Central memory CD8-positive, alpha-beta T cell (primary cell): ENCODE measurements around the gene TRPC4.

ENCODE experiments used
- ATAC-seq: fragments of 150-1000 bp; cut with Tn5 transposase; replicated peaks from 2 replicates; pipeline ENCODE4 v1.10.0; 2022; ENCODE audit warnings: mild to moderate bottlenecking, moderate FRiP score, moderate number of reproducible peaks; ENCODE audit not compliant: poor library complexity, severe bottlenecking; ENCODE audit errors: extremely low read depth
- DNase-seq, 2 donors: peaks; one replicate each; pipeline ENCODE4 v3.0.0; 2021; ENCODE audit warnings: low spot score in 2 of 2
- H3K27ac Mint-ChIP-seq: one replicate; pipeline ENCODE4 v1.8.0; 2022; ENCODE audit warnings: low read depth, mild to moderate bottlenecking, moderate library complexity, mixed read lengths
- H3K27me3 Mint-ChIP-seq: one replicate; pipeline ENCODE4 v1.8.0; 2022; ENCODE audit warnings: mixed read lengths
- H3K36me3 Mint-ChIP-seq: one replicate; pipeline ENCODE4 v1.8.0; 2022; ENCODE audit warnings: mild to moderate bottlenecking, moderate library complexity, mixed read lengths; ENCODE audit not compliant: insufficient read depth
- H3K4me1 Mint-ChIP-seq: one replicate; pipeline ENCODE4 v1.8.0; 2022; ENCODE audit warnings: mixed read lengths
- H3K4me3 Mint-ChIP-seq: one replicate; pipeline ENCODE4 v1.8.0; 2022; ENCODE audit warnings: mild to moderate bottlenecking, moderate library complexity, mixed read lengths
- H3K9me3 Mint-ChIP-seq: one replicate; pipeline ENCODE4 v1.8.0; 2022; ENCODE audit warnings: mixed read lengths

TRPC4 gene

GRCh38 chr13:37640499-37640898 lies 229.1 kb downstream of the TRPC4 start:
- Mint-ChIP-seq H3K9me3 (peaks cover 14% of the 10 kb centered on the region), H3K4me1 (no peaks in the 10 kb centered on the region), H3K27me3 (no peaks in the 10 kb centered on the region), H3K36me3 (no peaks in the 10 kb centered on the region), H3K27ac (no peak overlapping the region), H3K4me3 (no peak overlapping the region)
- DNase-seq (no peak), ATAC-seq (no peak)

- H3K27me3 Mint-ChIP-seq: no peaks in the 10 kb centered on the region
- no peak overlapping the region for H3K27ac Mint-ChIP-seq
- H3K4me1 Mint-ChIP-seq: no peaks in the 10 kb centered on the region
- no peak overlapping the region for H3K4me3 Mint-ChIP-seq
- DNase-seq (no peak), ATAC-seq (no peak)
- H3K36me3 Mint-ChIP-seq: no peaks in the 10 kb centered on the region
- peaks cover 2% of the 10 kb centered on the region for H3K9me3 Mint-ChIP-seq
These were observed 232.9 kb downstream of the TRPC4 start for GRCh38 chr13:37636701-37637100.

GRCh38 chr13:37632294-37632693 lies 237.3 kb downstream of the TRPC4 start:
- Mint-ChIP-seq H3K27ac (no peak overlapping the region), H3K9me3 (no peaks in the 10 kb centered on the region), H3K4me3 (no peak overlapping the region), H3K27me3 (no peaks in the 10 kb centered on the region), H3K36me3 (no peaks in the 10 kb centered on the region), H3K4me1 (no peaks in the 10 kb centered on the region)
- DNase-seq (no peak), ATAC-seq (no peak)

- Mint-ChIP-seq H3K36me3 (no peaks in the 10 kb centered on the region), H3K4me1 (no peaks in the 10 kb centered on the region), H3K27ac (no peak overlapping the region), H3K27me3 (no peaks in the 10 kb centered on the region), H3K9me3 (no peaks in the 10 kb centered on the region), H3K4me3 (no peak overlapping the region)
- no peak for ATAC-seq
- DNase-seq: no peak
These were observed 242.1 kb downstream of the TRPC4 start for GRCh38 chr13:37627428-37627827.

GRCh38 chr13:37621811-37622361 lies 247.7 kb downstream of the TRPC4 start:
- Mint-ChIP-seq H3K4me1 (no peaks in the 10 kb centered on the region), H3K27me3 (no peaks in the 10 kb centered on the region), H3K27ac (no peak overlapping the region), H3K4me3 (no peak overlapping the region), H3K36me3 (no peaks in the 10 kb centered on the region), H3K9me3 (peaks cover 19% of the 10 kb centered on the region)
- DNase-seq: no peak
- no peak for ATAC-seq

GRCh38 chr13:37618554-37618953 lies 251.0 kb downstream of the TRPC4 start:
- DNase-seq (no peak), ATAC-seq (no peak)
- H3K36me3 Mint-ChIP-seq: no peaks in the 10 kb centered on the region
- peaks cover 19% of the 10 kb centered on the region for H3K9me3 Mint-ChIP-seq
- no peak overlapping the region for H3K27ac Mint-ChIP-seq
- H3K4me3 Mint-ChIP-seq: no peak overlapping the region
- H3K27me3 Mint-ChIP-seq: no peaks in the 10 kb centered on the region
- H3K4me1 Mint-ChIP-seq: no peaks in the 10 kb centered on the region

GRCh38 chr13:37617173-37617572 lies 252.4 kb downstream of the TRPC4 start:
- Mint-ChIP-seq H3K27me3 (no peaks in the 10 kb centered on the region), H3K27ac (no peak overlapping the region), H3K36me3 (no peaks in the 10 kb centered on the region), H3K9me3 (peaks cover 23% of the 10 kb centered on the region), H3K4me3 (no peak overlapping the region), H3K4me1 (no peaks in the 10 kb centered on the region)
- ATAC-seq: no peak
- no peak for DNase-seq

- H3K9me3 Mint-ChIP-seq: peaks cover 17% of the 10 kb centered on the region
- DNase-seq: no peak
- no peak overlapping the region for H3K4me3 Mint-ChIP-seq
- no peak for ATAC-seq
- no peaks in the 10 kb centered on the region for H3K36me3 Mint-ChIP-seq
- no peaks in the 10 kb centered on the region for H3K4me1 Mint-ChIP-seq
- no peaks in the 10 kb centered on the region for H3K27me3 Mint-ChIP-seq
- H3K27ac Mint-ChIP-seq: no peak overlapping the region
These were observed 253.4 kb downstream of the TRPC4 start for GRCh38 chr13:37616131-37616530.

- Mint-ChIP-seq H3K27ac (no peak overlapping the region), H3K27me3 (no peaks in the 10 kb centered on the region), H3K9me3 (peaks cover 10% of the 10 kb centered on the region), H3K4me1 (no peaks in the 10 kb centered on the region), H3K4me3 (no peak overlapping the region), H3K36me3 (no peaks in the 10 kb centered on the region)
- ATAC-seq (no peak), DNase-seq (no peak)
These were observed 254.3 kb downstream of the TRPC4 start for GRCh38 chr13:37615276-37615675.

- no peak for ATAC-seq
- no peaks in the 10 kb centered on the region for H3K36me3 Mint-ChIP-seq
- no peaks in the 10 kb centered on the region for H3K27me3 Mint-ChIP-seq
These were observed 255.9 kb downstream of the TRPC4 start for GRCh38 chr13:37613638-37614037.

GRCh38 chr13:37613236-37613635 lies 256.3 kb downstream of the TRPC4 start:
- DNase-seq (no peak), ATAC-seq (no peak)
- Mint-ChIP-seq H3K27ac (no peak overlapping the region), H3K4me3 (no peak overlapping the region), H3K27me3 (no peaks in the 10 kb centered on the region), H3K4me1 (no peaks in the 10 kb centered on the region), H3K36me3 (no peaks in the 10 kb centered on the region), H3K9me3 (peaks cover 10% of the 10 kb centered on the region)

More at GRCh38 chr13:37613638-37614037, 255.9 kb downstream of the TRPC4 start:
- Mint-ChIP-seq H3K27ac (no peak overlapping the region), H3K9me3 (peaks cover 10% of the 10 kb centered on the region), H3K4me1 (no peaks in the 10 kb centered on the region), H3K4me3 (no peak overlapping the region)
- no peak for DNase-seq

- Mint-ChIP-seq H3K36me3 (no peaks in the 10 kb centered on the region), H3K9me3 (peaks cover 10% of the 10 kb centered on the region), H3K4me1 (no peaks in the 10 kb centered on the region), H3K4me3 (no peak overlapping the region), H3K27me3 (no peaks in the 10 kb centered on the region), H3K27ac (no peak overlapping the region)
- DNase-seq (no peak), ATAC-seq (no peak)
These were observed 260.7 kb downstream of the TRPC4 start for GRCh38 chr13:37608750-37609339.

GRCh38 chr13:37602733-37603381 lies 266.7 kb downstream of the TRPC4 start:
- no peaks in the 10 kb centered on the region for H3K27me3 Mint-ChIP-seq
- no peak overlapping the region for H3K27ac Mint-ChIP-seq
- H3K36me3 Mint-ChIP-seq: no peaks in the 10 kb centered on the region
- DNase-seq (no peak), ATAC-seq (no peak)
- no peak overlapping the region for H3K4me3 Mint-ChIP-seq
- H3K4me1 Mint-ChIP-seq: no peaks in the 10 kb centered on the region
- H3K9me3 Mint-ChIP-seq: peaks cover 24% of the 10 kb centered on the region
